Ascending aorta (tissue), 2 donors: Measurements from ENCODE around the gene KLRD1. TPM values are rescaled to one million over a fixed set of nuclear protein-coding genes. Genes with fewer than 3 reads are reported as not detected.
"Not testable (repeated sequence)": the region's sequence is repeated elsewhere in the genome, so short reads cannot be mapped to it uniquely, and the experiment has no call there.

Experiments used
- DNase-seq, 2 donors: peaks; one replicate each; pipeline ENCODE4 v3.0.0-alpha.2; 2019; ENCODE audit warnings: low spot score in 2 of 2
- H3K27ac ChIP-seq, 2 donors: fragments of 200-600 bp; sonication (generic); one replicate each; pipeline ENCODE4 v1.5.1; 2016 to 2017; ENCODE audit warnings: mild to moderate bottlenecking in 1 of 2
- H3K27me3 ChIP-seq: fragments of 200-600 bp; sonication (generic); one replicate; pipeline ENCODE4 v1.5.1; 2017
- H3K36me3 ChIP-seq, 2 donors: fragments of 200-600 bp; sonication (generic); one replicate each; pipeline ENCODE4 v1.5.1; 2016
- H3K4me1 ChIP-seq, 2 donors: fragments of 200-600 bp; sonication (generic); one replicate each; pipeline ENCODE4 v1.5.1; 2016 to 2017; ENCODE audit warnings: mild to moderate bottlenecking in 1 of 2
- H3K4me3 ChIP-seq, 2 donors: fragments of 200-600 bp; sonication (generic); one replicate each; pipeline ENCODE4 v1.5.1; 2016 to 2017; ENCODE audit warnings: mild to moderate bottlenecking in 1 of 2
- H3K9me3 ChIP-seq, 2 donors: fragments of 200-600 bp; sonication (generic); one replicate each; pipeline ENCODE4 v1.5.1; 2016
- CTCF ChIP-seq, 3 experiments: fragments of 200-600 bp in 2 of 3; fragments of 450-650 bp in 1 of 3; sonication (generic) in 2 of 3; IDR thresholded peaks; one replicate each; pipeline ENCODE4 v1.5.1; 2016 to 2019; ENCODE audit warnings: antibody characterized with exemption in 3 of 3, mild to moderate bottlenecking in 1 of 3, moderate library complexity in 1 of 3
- intact Hi-C: fragments of 100-400 bp; cut with DNase I; formaldehyde crosslinking; loops from one replicate; pipeline ENCODE4 v1.15.1; 2023
- total RNA-seq: library from RNA; depleted of rRNA; stranded (reverse); fragments of >200 nt; gene quantifications from one replicate; pipeline ENCODE4 v1.1.0, GENCODE V29; 2016

KLRD1 gene
- total RNA-seq, 1 donor from 2014 or later: 0.11 TPM

GRCh38 chr12:10365696-10366405, 58.2 kb downstream of the KLRD1 start:
- intact Hi-C loops: loop anchor here (10.0 kb wide), 2 partner anchors 211 to 809 kb away; partner anchors contain the start of gene SMIM10L1
- H3K36me3 ChIP-seq: no peaks in the 10 kb centered on the region
- no peaks in the 10 kb centered on the region for H3K9me3 ChIP-seq
- peaks cover 10% of the 10 kb centered on the region in 2 donors for H3K4me1 ChIP-seq
- no peak for DNase-seq
- H3K27ac ChIP-seq: peak overlapping the region; percentile 88 to 90
- no peak for TF ChIP-seq CTCF (IDR thresholded peaks at IDR 0.05)
- no peaks in the 10 kb centered on the region for H3K27me3 ChIP-seq
- peak overlapping the region; percentile 77 to 87 for H3K4me3 ChIP-seq

- H3K4me1 ChIP-seq: peaks cover 10% of the 10 kb centered on the region in 2 donors
- no peak overlapping the region for H3K4me3 ChIP-seq
- TF ChIP-seq CTCF (IDR thresholded peaks at IDR 0.05): peak in 1 of 3 experiments; percentile 35
- no peaks in the 10 kb centered on the region for H3K9me3 ChIP-seq
- no peaks in the 10 kb centered on the region for H3K36me3 ChIP-seq
- peak overlapping the region; percentile 88 to 90 for H3K27ac ChIP-seq
- H3K27me3 ChIP-seq: no peaks in the 10 kb centered on the region
- intact Hi-C loops: loop anchor here (10.0 kb wide), 2 partner anchors 212 to 808 kb away; partner anchors contain the start of gene SMIM10L1
- no peak for DNase-seq
These were observed 59.2 kb downstream of the KLRD1 start for GRCh38 chr12:10366875-10367274.

- H3K4me3 ChIP-seq, H3K9me3 ChIP-seq, DNase-seq, H3K27me3 ChIP-seq, H3K36me3 ChIP-seq: not testable (repeated sequence)
- intact Hi-C loops: loop anchor here (10.0 kb wide), 2 partner anchors 213 to 807 kb away; partner anchors contain the start of gene SMIM10L1
- Histone ChIP-seq H3K4me1 (peaks cover 10% of the 10 kb centered on the region in 2 donors), H3K27ac (peak overlapping the region in 1 of 2 donors; percentile 7)
These were observed 60.0 kb downstream of the KLRD1 start for GRCh38 chr12:10367714-10368113.

- peak overlapping the region in 1 of 2 donors; percentile 45 for H3K27ac ChIP-seq
- peaks cover 10% of the 10 kb centered on the region in 2 donors for H3K4me1 ChIP-seq
- TF ChIP-seq CTCF (IDR thresholded peaks at IDR 0.05): no peak
- no peak for DNase-seq
- H3K36me3 ChIP-seq: no peaks in the 10 kb centered on the region
- intact Hi-C loops: loop anchor here (10.0 kb wide), 2 partner anchors 214 to 806 kb away; partner anchors contain the start of gene SMIM10L1
- no peaks in the 10 kb centered on the region for H3K9me3 ChIP-seq
- H3K27me3 ChIP-seq: no peaks in the 10 kb centered on the region
- no peak overlapping the region for H3K4me3 ChIP-seq
These were observed 60.8 kb downstream of the KLRD1 start for GRCh38 chr12:10368206-10369171.

GRCh38 chr12:10369557-10370415, 62.1 kb downstream of the KLRD1 start:
- no peak for DNase-seq
- Histone ChIP-seq H3K27me3 (no peaks in the 10 kb centered on the region), H3K9me3 (no peaks in the 10 kb centered on the region), H3K4me1 (peaks cover 6 to 10% of the 10 kb centered on the region in 2 donors), H3K4me3 (no peak overlapping the region), H3K27ac (no peak overlapping the region), H3K36me3 (no peaks in the 10 kb centered on the region)
- TF ChIP-seq CTCF (IDR thresholded peaks at IDR 0.05): no peak
- intact Hi-C loops: loop anchor here (10.0 kb wide), 2 partner anchors 215 to 805 kb away; partner anchors contain the start of gene SMIM10L1

- DNase-seq, H3K27me3 ChIP-seq, H3K27ac ChIP-seq, intact Hi-C loops, H3K4me1 ChIP-seq, H3K9me3 ChIP-seq, H3K4me3 ChIP-seq, H3K36me3 ChIP-seq: not testable (repeated sequence)
These were observed 64.3 kb downstream of the KLRD1 start for GRCh38 chr12:10371893-10372535.
